A549 (cell line): ENCODE data around the gene KCNJ10. TPM values are rescaled to one million over a fixed set of nuclear protein-coding genes. Genes with fewer than 3 reads are reported as not detected.
A peak's percentile ranks its signal among the peaks of the same experiment; 100 is the strongest.

Experiments
- ATAC-seq, 2 experiments: fragments of 200-7000 bp in 1 of 2; fragments of >200 bp in 1 of 2; cut with Nextera tagmentation in 1 of 2; cut with Tn5 transposase in 1 of 2; 3 replicates each; pipeline versions ENCODE4 v1.8.0 to v1.9.1; 2018 to 2020; ENCODE audit warnings: mild to moderate bottlenecking in 1 of 2, moderate library complexity in 1 of 2
- CTCF ChIA-PET: fragments of 300-600 bp; sonication (Branson Sonifier 250); formaldehyde crosslinking; extraction: SDS; loops from one replicate; lab custom pipeline; 2021; ENCODE audit warnings: antibody characterized with exemption, inconsistent platforms; lab: Yijun Ruan, JAX
- POLR2A ChIA-PET: fragments of 350-600 bp; formaldehyde crosslinking; extraction: SDS; loops from one replicate; lab custom pipeline; 2021; ENCODE audit warnings: antibody characterized with exemption, inconsistent platforms; lab: Yijun Ruan, JAX
- DNase-seq, 2 experiments: peaks; one replicate each; pipeline versions ENCODE4 v3.0.0 to v3.0.0-alpha.2; 2011 to 2016; ENCODE audit warnings: low read depth in 1 of 2, low spot score in 1 of 2
- FAIRE-seq: peaks from 2 replicates; lab custom pipeline; 2011; peaks lifted over from hg19 to GRCh38; lab: Jason Lieb, UNC
- H3K27ac ChIP-seq, 2 experiments: fragments of >200 bp; sonication (Bioruptor Twin); formaldehyde crosslinking; 3 replicates each; pipeline ENCODE4 v1.5.1; 2016 to 2017
- H3K4me1 ChIP-seq: fragments of >200 bp; sonication (Bioruptor Twin); formaldehyde crosslinking; 3 replicates; pipeline ENCODE4 v1.6.1; 2016
- H3K4me2 ChIP-seq: fragments of >200 bp; sonication (Bioruptor Twin); formaldehyde crosslinking; 3 replicates; pipeline ENCODE4 v1.6.1; 2016
- H3K4me3 ChIP-seq: fragments of >200 bp; sonication (Bioruptor Twin); formaldehyde crosslinking; 3 replicates; pipeline ENCODE4 v1.5.1; 2016
- H3K9me3 ChIP-seq: fragments of >200 bp; sonication (Bioruptor Twin); formaldehyde crosslinking; 3 replicates; pipeline ENCODE4 v1.6.1; 2016
- BHLHE40 ChIP-seq: IDR thresholded peaks from 2 replicates; pipeline ENCODE4 v1.6.1; 2012; ENCODE audit warnings: low read depth, low read length, inconsistent platforms
- CTCF ChIP-seq: fragments of >200 bp; sonication (Bioruptor Twin); formaldehyde crosslinking; IDR thresholded peaks from 3 replicates; pipeline ENCODE4 v1.5.1; 2016
- E2F6 ChIP-seq: IDR thresholded peaks from 2 replicates; pipeline ENCODE4 v1.6.1; 2012; ENCODE audit warnings: low read depth, borderline replicate concordance
- EHMT2 ChIP-seq: fragments of 200-600 bp; sonication (generic); IDR thresholded peaks from 2 replicates; pipeline ENCODE4 v1.6.1; 2016; ENCODE audit warnings: antibody characterized with exemption, low read depth, mild to moderate bottlenecking, moderate library complexity
- ELK1 ChIP-seq: fragments of 150-350 bp; IDR thresholded peaks from 2 replicates; pipeline ENCODE4 v1.6.1; 2014; ENCODE audit warnings: low read depth, mild to moderate bottlenecking, low read length
- ESRRA ChIP-seq: fragments of 150-350 bp; IDR thresholded peaks from 2 replicates; pipeline ENCODE4 v1.6.1; 2014; ENCODE audit warnings: mild to moderate bottlenecking, low read length, borderline replicate concordance
- FOSB ChIP-seq: fragments of 250-450 bp; sonication (Bioruptor Pico); IDR thresholded peaks from 2 replicates; pipeline ENCODE4 v1.5.0; 2020; ENCODE audit warnings: mild to moderate bottlenecking, moderate library complexity
- FOXS1 ChIP-seq: fragments of 250-450 bp; sonication (Bioruptor Pico); IDR thresholded peaks from 2 replicates; pipeline ENCODE4 v1.5.0; 2020; ENCODE audit warnings: mild to moderate bottlenecking, moderate library complexity
- NFE2L2 ChIP-seq: fragments of 150-350 bp; conservative IDR thresholded peaks from 2 replicates; pipeline ENCODE4 v1.6.1; 2014; ENCODE audit warnings: low read length
- RAD21 ChIP-seq, 2 experiments: fragments of >200 bp in 1 of 2; sonication (Bioruptor Twin) in 1 of 2; formaldehyde crosslinking in 1 of 2; IDR thresholded peaks in 1 of 2; conservative IDR thresholded peaks in 1 of 2; 2 replicates in 1 of 2; 3 replicates in 1 of 2; pipeline ENCODE4 v1.6.1; 2012 to 2018; ENCODE audit warnings: inconsistent platforms in 1 of 2
- RARB ChIP-seq: fragments of 250-450 bp; sonication (Bioruptor Pico); IDR thresholded peaks from 2 replicates; pipeline ENCODE4 v1.8.0; 2021; ENCODE audit warnings: mild to moderate bottlenecking, moderate library complexity
- RCOR1 ChIP-seq: fragments of 150-350 bp; IDR thresholded peaks from 2 replicates; pipeline ENCODE4 v1.6.1; 2014; ENCODE audit warnings: antibody characterized with exemption, low read length, low read depth
- RNF2 ChIP-seq: fragments of 200-600 bp; sonication (generic); IDR thresholded peaks from 2 replicates; pipeline ENCODE4 v1.6.1; 2016; ENCODE audit warnings: low read depth, mild to moderate bottlenecking, antibody characterized with exemption, moderate library complexity, borderline replicate concordance
- TFCP2L1 ChIP-seq: fragments of 250-450 bp; sonication (Bioruptor Pico); IDR thresholded peaks from 2 replicates; pipeline ENCODE4 v1.5.0; 2021; ENCODE audit warnings: mild to moderate bottlenecking
- TP53 ChIP-seq: fragments of 250-450 bp; sonication (Bioruptor Pico); IDR thresholded peaks from 2 replicates; pipeline ENCODE4 v1.5.0; 2021; ENCODE audit warnings: mild to moderate bottlenecking, moderate library complexity
- ZFP36 ChIP-seq: fragments of 450-650 bp; IDR thresholded peaks from 2 replicates; pipeline ENCODE4 v1.6.1; 2014; ENCODE audit warnings: borderline replicate concordance; ENCODE audit not compliant: partially characterized antibody
- ZNF302 ChIP-seq: fragments of 250-450 bp; sonication (Bioruptor Pico); IDR thresholded peaks from 2 replicates; pipeline ENCODE4 v1.9.0; 2021; ENCODE audit warnings: inconsistent platforms, mild to moderate bottlenecking, moderate library complexity
- WGBS: methylation state at CpG from one replicate; pipeline ENCODE4 v1.1.6; 2017; ENCODE audit errors: missing lambda C conversion rate; 5-methylcytosine and 5-hydroxymethylcytosine counted together
- polyA plus RNA-seq, 4 experiments: library from polyadenylated mRNA; depleted of rRNA in 3 of 4; stranded (reverse); fragments of >200 nt; fragmentation: RNase III in 1 of 4; extraction: RNeasy Plus Mini Kit Qiagen cat#74134 plus additional on column Dnase treatment in 1 of 4; gene quantifications; 2 replicates in 3 of 4; 3 replicates in 1 of 4; pipeline ENCODE4 v1.2.3, GENCODE V29; 2011 to 2017

KCNJ10 gene
- polyA plus RNA-seq, 2 of the 4 experiments (the other 2 are of a cell fraction) = 0.05 TPM; not detected in 1

- no peak for FAIRE-seq
- TF ChIP-seq TFCP2L1 (CRISPR knock-in tag) (no peak), E2F6 (no peak), RARB (CRISPR knock-in tag) (no peak), ZFP36 (no peak), ESRRA (no peak), NFE2L2 (no peak)
- TF ChIP-seq, all 56 proteins: peak for 0
- H3K4me1 ChIP-seq = peaks cover 7% of the 10 kb centered on the region; the same call in 2 of the 3 replicates
- no peak overlapping the region for H3K4me2 ChIP-seq
- POLR2A ChIA-PET = no interaction called here
- H3K9me3 ChIP-seq = no peaks in the 10 kb centered on the region
- no peak overlapping the region for H3K27ac ChIP-seq
- DNase-seq (no peak), ATAC-seq (no peak)
- no peak overlapping the region for H3K4me3 ChIP-seq
- CTCF ChIA-PET = interaction anchor here (0.8 to 30.0 kb wide), 5 partner anchors 9 to 190 kb away, joined by 3 to 409 read pairs (median 12); partner anchors contain the start of gene KCNJ9
- WGBS = 85% methylated on average over 5 of the region's 6 CpGs
Observed at GRCh38 chr1:160062230-160062532, 7.8 kb downstream of the KCNJ10 start.

- 47% methylated on average over 12 of the region's 15 CpGs for WGBS
- Histone ChIP-seq H3K4me1 (peaks cover 7% of the 10 kb centered on the region; the same call in 2 of the 3 replicates), H3K9me3 (no peaks in the 10 kb centered on the region), H3K4me2 (no peak overlapping the region), H3K4me3 (no peak overlapping the region), H3K27ac (no peak overlapping the region)
- ChIA-PET CTCF (interaction anchor here (3.5 to 30.0 kb wide), 3 partner anchors 9 to 22 kb away, joined by 12 to 409 read pairs (median 20); partner anchors contain the start of gene KCNJ9), POLR2A (no interaction called here)
- FAIRE-seq (no peak), DNase-seq (no peak), ATAC-seq (peak in 1 of 2 experiments; percentile 31; a peak in 2 of 6 replicates)
- no peak for TF ChIP-seq EHMT2
- TF ChIP-seq RCOR1 = no peak
- TF ChIP-seq FOXS1 (CRISPR knock-in tag) = no peak
- TF ChIP-seq FOSB (CRISPR knock-in tag) = no peak
- TF ChIP-seq ZNF302 (CRISPR knock-in tag) = no peak
- no peak for TF ChIP-seq TP53
- no peak for TF ChIP-seq RNF2
- TF ChIP-seq ELK1 = no peak
- no peak for TF ChIP-seq RAD21 (conservative IDR thresholded peaks at IDR 0.05 in 1 of 2, IDR thresholded peaks at IDR 0.05 in 1 of 2)
- no peak for TF ChIP-seq ZFP36
Observed at GRCh38 chr1:160061369-160062229, 8.4 kb downstream of the KCNJ10 start.

- H3K27ac ChIP-seq = no peak overlapping the region
- DNase-seq = no peak
- ATAC-seq = peak in 1 of 2 experiments; percentile 65; a peak in 3 of 6 replicates
- POLR2A ChIA-PET = no interaction called here
- no peak overlapping the region for H3K4me3 ChIP-seq
- CTCF ChIA-PET = interaction anchor here (1.0 to 30.0 kb wide), 7 partner anchors 8 to 234 kb away, joined by 3 to 409 read pairs (median 4); partner anchors contain the start of gene KCNJ9
- peaks cover 7% of the 10 kb centered on the region; the same call in 2 of the 3 replicates for H3K4me1 ChIP-seq
- H3K9me3 ChIP-seq = no peaks in the 10 kb centered on the region
- no peak for FAIRE-seq
- 25% methylated on average over 2 of the region's 2 CpGs for WGBS
- no peak overlapping the region for H3K4me2 ChIP-seq
- TF ChIP-seq CTCF (peak; percentile 23; the same call in 1 of the 3 replicates), BHLHE40 (no peak)
Observed at GRCh38 chr1:160058087-160058486, 11.9 kb downstream of the KCNJ10 start.
